HG03575 (cell line): ENCODE results near the gene CYB5R3.

Experiments used
- ATAC-seq: cut with Tn5 transposase; IDR thresholded peaks from one replicate; pipeline ENCODE4 v1.9.1; 2021; ENCODE audit not compliant: unreplicated experiment, insufficient number of reproducible peaks, low FRiP score; ENCODE audit errors: extremely low read depth

CYB5R3 gene

GRCh38 chr22:42649246-42650099, at the start of gene CYB5R3:
Gene CYB5R3 (minus strand): TSS chr22:42649392. CDS start chr22:42649315, 77 bp downstream.
- ATAC-seq, result no peak

- no peak for ATAC-seq
Measured at GRCh38 chr22:42697542-42698013, 48.4 kb upstream of the CYB5R3 start.

GRCh38 chr22:42696331-42696967, 47.3 kb upstream of the CYB5R3 start:
- ATAC-seq, result no peak

- no peak for ATAC-seq
Measured at GRCh38 chr22:42695294-42695693, 46.1 kb upstream of the CYB5R3 start.

GRCh38 chr22:42693763-42694683, 44.8 kb upstream of the CYB5R3 start:
- ATAC-seq, result no peak

GRCh38 chr22:42693055-42693762, 44.0 kb upstream of the CYB5R3 start:
- ATAC-seq, result no peak

GRCh38 chr22:42692239-42693054, 43.3 kb upstream of the CYB5R3 start:
- no peak for ATAC-seq

- no peak for ATAC-seq
Measured at GRCh38 chr22:42691440-42691839, 42.2 kb upstream of the CYB5R3 start.

GRCh38 chr22:42688241-42689211, 39.3 kb upstream of the CYB5R3 start:
- ATAC-seq, result no peak

- no peak for ATAC-seq
Measured at GRCh38 chr22:42686756-42687491, 37.7 kb upstream of the CYB5R3 start.

GRCh38 chr22:42685941-42686653, 36.9 kb upstream of the CYB5R3 start:
- no peak for ATAC-seq

GRCh38 chr22:42684462-42685195, 35.4 kb upstream of the CYB5R3 start:
- no peak for ATAC-seq

- no peak for ATAC-seq
Measured at GRCh38 chr22:42683578-42684283, 34.5 kb upstream of the CYB5R3 start.

- ATAC-seq, result no peak
Measured at GRCh38 chr22:42682113-42682851, 33.1 kb upstream of the CYB5R3 start.
